Astrocyte of the cerebellum (primary cell): ENCODE data around the gene ITGB6.
"Not testable (repeated sequence)": the region's sequence is repeated elsewhere in the genome, so short reads cannot be mapped to it uniquely, and the experiment has no call there.

ENCODE experiments used
- DNase-seq: peaks from one replicate; pipeline ENCODE4 v3.0.0-alpha.2; 2011; ENCODE audit warnings: low read depth
- H3K4me3 ChIP-seq: 2 replicates; pipeline ENCODE4 v1.5.1; 2011; ENCODE audit warnings: mild to moderate bottlenecking, low read depth, low read length, moderate library complexity
- in situ Hi-C: cut with HindIII; loops from 2 replicates; pipeline ENCODE4 v1.10.0; 2017; ENCODE audit warnings: low sequenced_read_pairs
- TF ChIP-seq, protein P1 (sequence below): IDR thresholded peaks from 2 replicates; pipeline ENCODE4 v1.5.1; 2012; ENCODE audit warnings: low read length, low read depth, moderate library complexity, mild to moderate bottlenecking; ENCODE audit errors: missing control alignments

Gene ITGB6

DNA sequence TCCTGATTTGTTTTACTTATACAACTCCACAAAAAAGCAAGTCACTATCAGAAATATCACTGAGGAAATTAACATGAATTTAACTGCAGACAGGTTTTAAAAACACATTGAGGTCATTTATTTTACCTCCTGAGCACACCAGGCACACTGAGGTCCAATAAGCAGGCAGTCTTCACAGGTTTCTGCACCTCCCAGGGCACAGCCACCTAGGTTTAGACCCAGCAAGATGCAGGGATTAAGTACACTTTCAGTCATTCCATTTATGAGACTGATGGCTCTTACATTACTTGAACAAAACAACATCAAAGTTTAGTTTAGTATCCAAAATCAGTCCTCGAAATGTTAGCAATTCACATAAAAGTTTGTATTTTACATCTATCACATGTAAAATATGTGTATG, 1.0 kb downstream of the ITGB6 start:
- no peak overlapping the region for H3K4me3 ChIP-seq
- no peak for DNase-seq
- TF ChIP-seq, protein P1, sequence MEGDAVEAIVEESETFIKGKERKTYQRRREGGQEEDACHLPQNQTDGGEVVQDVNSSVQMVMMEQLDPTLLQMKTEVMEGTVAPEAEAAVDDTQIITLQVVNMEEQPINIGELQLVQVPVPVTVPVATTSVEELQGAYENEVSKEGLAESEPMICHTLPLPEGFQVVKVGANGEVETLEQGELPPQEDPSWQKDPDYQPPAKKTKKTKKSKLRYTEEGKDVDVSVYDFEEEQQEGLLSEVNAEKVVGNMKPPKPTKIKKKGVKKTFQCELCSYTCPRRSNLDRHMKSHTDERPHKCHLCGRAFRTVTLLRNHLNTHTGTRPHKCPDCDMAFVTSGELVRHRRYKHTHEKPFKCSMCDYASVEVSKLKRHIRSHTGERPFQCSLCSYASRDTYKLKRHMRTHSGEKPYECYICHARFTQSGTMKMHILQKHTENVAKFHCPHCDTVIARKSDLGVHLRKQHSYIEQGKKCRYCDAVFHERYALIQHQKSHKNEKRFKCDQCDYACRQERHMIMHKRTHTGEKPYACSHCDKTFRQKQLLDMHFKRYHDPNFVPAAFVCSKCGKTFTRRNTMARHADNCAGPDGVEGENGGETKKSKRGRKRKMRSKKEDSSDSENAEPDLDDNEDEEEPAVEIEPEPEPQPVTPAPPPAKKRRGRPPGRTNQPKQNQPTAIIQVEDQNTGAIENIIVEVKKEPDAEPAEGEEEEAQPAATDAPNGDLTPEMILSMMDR: no peak
- in situ Hi-C loops: no loop called here

DNA sequence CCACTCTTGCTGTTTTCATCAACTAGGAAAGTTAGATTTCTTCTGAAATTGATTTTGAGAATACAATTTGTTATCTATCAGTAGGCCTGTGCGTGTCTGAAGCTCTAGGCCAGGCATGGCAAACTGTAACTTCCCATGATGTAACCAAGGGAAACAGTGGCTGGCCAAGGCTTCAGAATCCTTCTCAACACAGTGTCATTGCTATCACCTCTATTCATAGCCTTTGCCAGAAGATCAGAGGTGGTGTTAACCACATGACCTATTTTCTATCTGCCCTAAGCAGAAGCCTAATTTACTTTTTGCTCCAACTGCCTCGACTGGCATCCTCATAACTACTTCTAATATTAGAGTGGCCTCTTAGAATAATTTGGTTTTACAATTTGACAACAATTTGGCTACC, 2.5 kb downstream of the ITGB6 start:
- no peak overlapping the region for H3K4me3 ChIP-seq
- DNase-seq: no peak
- in situ Hi-C loops: no loop called here
- TF ChIP-seq, protein P1: no peak

DNA sequence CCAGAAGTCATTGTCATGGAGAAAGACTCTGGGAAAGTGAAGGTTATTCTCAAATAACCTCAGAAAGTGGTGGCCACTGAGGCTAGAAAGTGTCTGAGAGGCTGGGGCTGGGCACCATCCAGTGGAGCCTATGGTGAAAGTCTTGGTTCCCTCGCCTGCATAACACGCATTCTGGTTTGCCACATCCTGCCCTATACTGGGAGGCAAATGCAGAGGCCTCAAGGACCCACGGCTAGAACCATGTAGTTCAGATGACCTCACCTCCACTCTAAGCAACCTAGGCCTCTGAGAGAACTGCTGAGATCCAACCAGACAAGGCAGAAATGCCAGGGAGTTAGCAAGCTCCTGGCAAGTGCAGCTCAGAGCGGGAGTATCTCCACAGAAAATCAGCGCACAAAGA, 5.1 kb downstream of the ITGB6 start:
- in situ Hi-C loops: no loop called here
- no peak for DNase-seq
- TF ChIP-seq, protein P1: no peak
- no peak overlapping the region for H3K4me3 ChIP-seq

DNA sequence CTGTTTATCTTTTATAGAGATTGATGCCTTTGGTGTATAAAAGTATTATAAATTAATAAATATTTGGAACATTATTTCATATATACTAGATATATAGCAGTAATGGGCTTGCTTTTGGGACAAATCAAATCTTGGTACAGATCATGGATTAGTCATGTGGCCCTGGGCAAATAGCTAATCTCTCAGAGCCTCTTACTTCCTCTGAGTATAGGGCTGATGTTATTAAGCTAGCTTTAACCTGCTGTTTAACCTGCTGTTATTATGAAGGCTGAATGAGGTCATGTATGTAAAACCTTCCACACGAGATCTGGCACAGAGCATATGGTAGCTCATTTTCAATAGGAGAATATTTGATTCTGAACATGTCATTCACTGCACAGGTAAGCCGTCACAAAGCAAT, 5.7 kb downstream of the ITGB6 start:
- DNase-seq: no peak
- in situ Hi-C loops: no loop called here
- no peak overlapping the region for H3K4me3 ChIP-seq
- TF ChIP-seq, protein P1: no peak

DNA sequence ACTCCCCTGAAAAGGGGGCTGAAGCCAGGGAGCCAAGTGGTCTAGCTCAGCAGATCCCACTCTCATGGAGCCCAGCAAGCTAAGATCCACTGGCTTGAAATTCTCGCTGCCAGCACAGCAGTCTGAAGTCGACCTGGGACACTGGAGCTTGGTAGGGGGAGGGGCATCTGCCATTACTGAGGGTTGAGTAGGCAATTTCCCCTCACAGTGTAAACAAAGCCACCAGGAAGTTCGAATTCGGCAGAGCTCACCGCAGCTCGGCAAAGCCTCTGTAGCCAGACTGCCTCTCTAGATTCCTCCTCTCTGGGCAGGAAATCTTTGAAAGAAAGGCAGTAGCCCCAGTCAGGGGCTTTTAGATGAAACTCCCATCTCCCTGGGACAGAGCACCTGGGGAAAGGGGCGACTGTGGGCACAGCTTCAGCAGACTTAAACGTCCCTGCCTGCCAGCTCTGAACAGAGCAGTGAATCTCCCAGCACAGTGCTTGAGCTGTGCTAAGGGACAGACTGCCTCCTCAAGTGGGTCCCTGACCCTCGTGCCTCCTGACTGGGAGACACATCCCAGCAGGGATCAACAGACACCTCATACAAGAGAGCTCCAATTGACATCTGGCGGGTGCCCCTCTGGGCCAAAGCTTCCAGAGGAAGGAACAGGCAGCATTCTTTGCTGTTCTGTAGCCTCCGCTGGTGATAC, 18.8 kb downstream of the ITGB6 start:
- H3K4me3 ChIP-seq, in situ Hi-C loops, DNase-seq: not testable (repeated sequence)

DNA sequence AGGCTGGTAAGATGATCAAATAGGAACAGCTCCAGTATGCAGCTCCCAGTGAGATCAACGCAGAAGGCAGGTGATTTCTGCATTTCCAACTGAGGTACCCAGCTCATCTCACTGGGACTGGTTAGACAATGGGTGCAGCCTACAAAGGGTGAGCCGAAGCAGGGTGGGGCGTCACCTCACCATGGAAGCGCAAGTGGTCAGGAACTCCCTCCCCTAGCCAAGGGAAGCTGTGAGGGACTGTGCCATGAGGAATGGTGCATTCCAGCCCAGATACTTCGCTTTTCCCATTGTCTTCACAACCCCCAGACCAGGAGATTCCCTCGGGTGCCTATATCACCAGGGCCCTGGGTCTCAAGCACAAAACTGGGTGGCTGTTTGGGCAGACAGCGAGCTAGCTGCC, 19.4 kb downstream of the ITGB6 start:
- in situ Hi-C loops: not testable (repeated sequence)

DNA sequence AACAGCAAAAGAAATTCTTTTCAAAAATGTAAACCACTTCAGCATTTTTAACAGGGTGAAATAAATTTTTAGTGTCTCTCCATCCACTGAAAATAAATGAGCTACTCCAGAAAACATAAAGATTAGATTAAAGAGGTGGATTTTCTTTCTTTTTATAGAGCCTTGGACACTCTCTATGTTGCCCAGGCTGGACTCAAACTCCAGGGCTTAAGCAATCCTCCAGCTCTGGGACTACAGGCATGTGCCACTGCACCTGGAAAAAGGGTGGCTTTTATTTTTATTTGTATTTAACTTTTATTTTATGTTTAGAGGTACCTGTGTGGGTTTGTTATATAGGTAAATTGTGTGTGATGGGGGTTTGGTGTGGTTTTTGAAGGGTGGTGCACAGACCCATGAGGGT, 19.9 kb downstream of the ITGB6 start:
- TF ChIP-seq, protein P1: no peak
- no peak for DNase-seq
- H3K4me3 ChIP-seq: no peak overlapping the region
- in situ Hi-C loops: no loop called here

More for the DNA sequence above, 19.4 kb downstream of the ITGB6 start:
- DNase-seq, H3K4me3 ChIP-seq: not testable (repeated sequence)
